Kidney capillary endothelial cell (primary cell): ENCODE results near the gene SNF8.

ENCODE experiments used
- DNase-seq: peaks from one replicate; pipeline ENCODE4 v3.0.0-alpha.2; 2018; ENCODE audit warnings: low spot score

SNF8 gene

DNA sequence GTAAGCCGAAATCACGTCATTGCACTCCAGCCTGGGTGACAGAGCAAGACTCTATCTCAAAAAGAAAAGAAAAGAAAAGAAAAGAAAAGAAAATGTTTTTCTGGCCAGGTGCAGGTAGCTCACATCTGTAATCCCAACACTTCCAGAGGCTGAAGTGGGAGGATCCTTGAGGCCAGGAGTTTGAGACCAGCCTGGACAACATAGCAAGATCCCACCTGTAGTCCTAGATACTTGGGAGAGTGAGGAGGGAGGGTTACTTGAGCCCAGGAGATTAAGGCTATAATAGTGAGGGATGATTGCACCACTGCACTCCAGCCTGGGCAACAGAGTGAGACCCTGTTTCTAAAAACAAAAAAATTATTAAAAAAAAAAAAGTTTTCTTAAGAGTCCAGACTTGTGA, 54.6 kb downstream of the SNF8 start:
- DNase-seq: no peak

DNA sequence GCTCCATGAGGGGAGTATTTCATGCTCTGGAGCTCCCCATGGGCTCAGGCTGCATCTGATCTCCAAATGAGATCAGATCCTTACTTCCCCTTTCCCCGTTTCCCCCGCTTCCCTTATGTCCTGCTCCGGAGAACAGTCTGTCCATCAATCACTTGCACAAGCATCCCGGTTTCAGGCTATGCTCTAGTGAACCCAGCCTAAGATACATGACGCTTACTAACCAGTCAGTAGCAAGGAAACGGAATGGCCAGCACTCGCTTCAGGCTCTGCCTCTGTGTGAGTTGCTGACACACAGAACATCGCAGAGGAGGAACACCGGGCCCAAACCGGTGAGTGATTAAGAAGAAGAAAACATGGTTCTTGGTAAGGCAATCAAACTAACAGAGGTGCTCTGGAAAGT, 61.5 kb downstream of the SNF8 start:
- DNase-seq: no peak

DNA sequence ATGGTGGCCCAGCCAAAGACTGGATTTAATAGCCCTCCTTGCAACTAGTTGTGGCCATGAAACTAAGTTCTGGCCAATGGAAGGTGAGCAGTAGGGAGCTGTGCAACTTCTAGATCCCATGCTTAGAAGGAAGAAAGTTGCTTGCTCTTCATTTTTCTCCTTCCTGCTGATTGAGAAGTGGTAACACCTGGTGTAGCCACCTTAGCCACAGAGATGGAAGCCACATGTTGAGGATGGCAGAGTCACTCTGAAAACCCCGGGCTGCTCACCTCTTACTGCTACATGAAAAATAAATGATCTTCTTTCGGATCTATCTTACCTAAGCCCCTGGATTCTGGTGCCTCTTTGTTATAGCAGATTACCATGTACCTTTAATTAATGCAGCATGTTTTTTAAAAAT, 62.4 kb downstream of the SNF8 start:
- no peak for DNase-seq
